ENCODE measurements around the gene OSBPL1A. TPM values are rescaled to one million over a fixed set of nuclear protein-coding genes. Genes with fewer than 3 reads are reported as not detected.

Gene OSBPL1A
- polyA plus RNA-seq, 1 of the 3 experiments (the other 2 are of a cell fraction), result 21.3 TPM

GRCh38 chr18:24254071-24254470 is 143.6 kb downstream of the OSBPL1A start:
- WGBS (ENCODE audit: low lambda C conversion rate), result 100% methylated on average over 1 of the region's 1 CpG
- Histone ChIP-seq H3K36me3 (replicated peaks in 1 of 2; ENCODE audit: control insufficient read depth in 1 of 2, insufficient read depth in 2 of 2, low read length in 1 of 2) (peaks cover 0 to 7% of the 10 kb centered on the region in 2 experiments), H3F3A (replicated peaks; ENCODE audit: insufficient read depth) (no peaks in the 10 kb centered on the region), H3K4me2 (no peak overlapping the region), H3K9ac (no peak overlapping the region), H3K79me2 (ENCODE audit: insufficient read depth) (peaks cover 23% of the 10 kb centered on the region), H3K27ac (ENCODE audit: low read depth in 2 of 2, low read length in 1 of 2) (no peak overlapping the region), H3K4me1 (ENCODE audit: control insufficient read depth in 1 of 2, insufficient read depth in 2 of 2, low read depth in 1 of 2, low read length in 1 of 2) (no peaks in the 10 kb centered on the region), H3K4me3 (ENCODE audit: low read depth in 2 of 2, low read length in 1 of 2) (no peak overlapping the region), H4K20me1 (ENCODE audit: insufficient read depth) (peaks cover 3% of the 10 kb centered on the region; the same call in 1 of the 2 replicates), H3K27me3 (ENCODE audit: insufficient read depth) (no peaks in the 10 kb centered on the region), H3K9me3 (peaks cover 5% of the 10 kb centered on the region; the same call in 1 of the 2 replicates), H3K9me2 (no peaks in the 10 kb centered on the region), H2AFZ (ENCODE audit: low read depth) (no peak overlapping the region)
- ChIA-PET POLR2A (no interaction called here), CTCF (no interaction called here)
- TF ChIP-seq NFIC (IDR thresholded peaks at IDR 0.05; ENCODE audit: borderline replicate concordance) (no peak), CHD2 (IDR thresholded peaks at IDR 0.05; ENCODE audit: low read length, partially characterized antibody) (no peak), CTCF (IDR thresholded peaks at IDR 0.05) (no peak), TAF1 (IDR thresholded peaks at IDR 0.05; ENCODE audit: borderline replicate concordance, low read depth, low read length) (no peak), ELF1 (IDR thresholded peaks at IDR 0.05) (no peak), EZH2phosphoT487 (IDR thresholded peaks at IDR 0.05; ENCODE audit: borderline replicate concordance, low read depth) (no peak), RAD21 (IDR thresholded peaks at IDR 0.05; ENCODE audit: low read length) (no peak), MAX (IDR thresholded peaks at IDR 0.05; ENCODE audit: low read depth) (no peak), PBX3 (IDR thresholded peaks at IDR 0.05) (no peak), MEF2A (IDR thresholded peaks at IDR 0.05; ENCODE audit: borderline replicate concordance, low read depth) (no peak), TCF12 (IDR thresholded peaks at IDR 0.05) (no peak), SIN3A (IDR thresholded peaks at IDR 0.05; ENCODE audit: borderline replicate concordance, low read depth, low read length) (no peak), FOXM1 (IDR thresholded peaks at IDR 0.05; ENCODE audit: low read depth) (no peak), EP300 (IDR thresholded peaks at IDR 0.05; ENCODE audit: borderline replicate concordance in 1 of 2, low read depth in 1 of 2, low read length in 1 of 2) (no peak), USF2 (IDR thresholded peaks at IDR 0.05; ENCODE audit: borderline replicate concordance, low read depth, low read length) (no peak), REST (IDR thresholded peaks at IDR 0.05; ENCODE audit: low read depth, low read length) (no peak)
- DNase-seq, result no peak

Measured in SK-N-SH (cell line).